ENCODE measurements around the gene RARS1.

The RARS1 gene

DNA sequence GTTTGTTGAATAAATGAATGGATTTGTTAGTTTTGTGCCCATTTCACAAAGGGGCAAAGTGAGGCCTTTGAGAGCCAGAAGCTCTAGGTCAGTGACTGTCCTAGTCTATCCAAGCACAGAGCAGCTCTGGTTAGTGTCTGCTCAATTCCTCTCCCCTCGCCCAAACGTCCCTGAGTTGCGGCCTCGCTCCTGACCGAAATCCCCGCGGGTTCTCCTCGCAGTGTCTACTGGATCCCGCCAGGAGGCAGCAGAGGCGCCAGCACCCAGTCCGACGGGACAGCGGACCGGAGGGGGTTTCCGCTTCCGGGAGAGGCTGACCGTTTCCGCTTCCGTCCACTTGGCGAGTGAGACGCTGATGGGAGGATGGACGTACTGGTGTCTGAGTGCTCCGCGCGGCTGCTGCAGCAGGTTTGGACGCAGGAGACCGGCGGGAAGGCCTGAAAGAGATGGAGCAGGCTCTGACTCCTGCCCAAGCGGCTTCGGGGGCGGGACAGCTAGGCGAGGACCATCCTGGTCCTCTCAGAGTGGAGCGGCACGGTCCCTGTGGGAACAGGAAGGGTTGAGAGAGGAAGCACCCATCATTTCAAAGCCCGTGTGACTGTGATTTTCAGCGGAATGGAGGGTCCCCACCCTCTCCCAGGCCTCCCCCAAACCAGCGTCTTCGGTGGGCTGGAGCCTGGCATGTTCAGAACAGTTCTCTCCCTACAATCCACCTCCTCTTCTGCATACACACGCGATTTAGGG is at the start of gene RARS1:
Gene RARS1, plus strand, starts transcription at position 336 of the 744 bp plus-strand sequence. Its CDS starts 28 bp downstream, at position 364.
- DNase-seq (ENCODE audit: low read depth in 2 of 2): peak; percentile 81 to 83

DNA sequence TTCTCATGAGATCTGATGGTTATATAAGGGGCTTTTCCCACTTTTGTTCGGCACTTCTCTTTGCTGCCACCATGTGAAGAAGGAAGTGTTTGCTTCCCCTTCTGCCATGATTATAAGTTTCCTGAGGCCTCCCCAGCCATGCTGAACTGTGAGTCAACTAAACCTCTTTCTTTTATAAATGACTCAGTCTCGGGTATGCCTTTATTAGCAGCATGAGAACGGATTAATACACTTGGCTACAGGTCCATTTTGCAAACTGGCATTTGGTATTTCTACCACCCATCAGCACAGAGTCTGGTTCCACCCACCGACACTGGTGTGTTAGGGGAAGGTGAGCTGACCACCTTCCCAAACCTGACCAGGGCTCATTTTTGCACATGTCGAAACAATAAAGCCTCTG is 47.9 kb upstream of the RARS1 start:
- no peak for DNase-seq (ENCODE audit: low read depth in 2 of 2)

DNA sequence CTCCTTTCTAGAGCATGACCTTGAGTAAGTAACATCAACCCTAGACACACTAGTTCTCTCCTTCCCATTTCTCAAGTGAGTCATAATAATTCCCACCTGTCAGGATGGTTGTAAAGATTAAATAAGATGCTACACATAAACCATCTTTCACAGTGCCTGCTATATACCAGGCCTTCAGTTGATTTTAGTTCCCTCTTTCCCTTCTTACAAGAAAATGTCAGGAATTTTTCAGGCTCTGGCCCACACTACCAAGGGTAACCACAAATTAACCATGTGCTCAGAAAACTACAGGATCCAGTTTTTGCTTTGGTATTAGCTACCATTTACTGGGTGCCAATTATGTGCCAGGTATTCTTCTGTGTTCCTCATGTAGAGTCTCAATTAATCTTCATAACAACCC is 42.7 kb upstream of the RARS1 start:
- peak; percentile 16 to 19 for DNase-seq (ENCODE audit: low read depth in 2 of 2)

DNA sequence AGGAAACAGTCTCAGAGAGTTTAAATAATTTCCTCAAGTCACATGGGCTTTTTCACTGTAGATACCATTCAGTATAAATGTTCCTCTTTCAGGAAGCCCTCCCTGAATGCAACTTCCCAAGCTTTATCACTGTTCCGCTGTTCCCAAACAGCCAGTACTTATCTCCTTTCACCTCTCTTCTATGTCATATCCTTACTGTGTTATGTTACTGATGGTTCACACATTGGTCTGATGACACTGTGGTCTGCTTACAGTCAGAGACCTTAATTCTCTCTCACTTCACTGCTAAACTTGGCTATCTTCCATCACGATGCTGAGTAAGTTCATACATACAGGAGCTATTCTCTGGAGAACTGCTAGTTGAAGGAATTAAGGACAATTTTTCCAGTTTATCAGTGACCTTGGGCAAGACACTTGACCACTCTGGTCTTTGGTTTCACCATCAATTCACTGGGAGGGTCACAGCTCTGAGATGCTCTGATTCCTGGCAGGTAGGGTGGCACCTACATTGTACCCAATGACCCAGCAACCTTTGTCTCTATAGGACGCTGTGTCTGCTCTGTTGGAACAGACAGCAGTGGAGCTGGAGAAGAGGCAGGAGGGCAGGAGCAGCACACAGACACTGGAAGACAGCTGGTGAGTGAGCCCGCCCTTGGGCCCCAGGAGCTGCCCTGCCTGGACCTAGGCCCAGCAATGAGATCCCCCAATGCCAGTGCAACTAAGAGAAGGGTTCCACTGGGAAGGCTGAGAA is 42.1 kb upstream of the RARS1 start:
- no peak for DNase-seq (ENCODE audit: low read depth in 2 of 2)

DNA sequence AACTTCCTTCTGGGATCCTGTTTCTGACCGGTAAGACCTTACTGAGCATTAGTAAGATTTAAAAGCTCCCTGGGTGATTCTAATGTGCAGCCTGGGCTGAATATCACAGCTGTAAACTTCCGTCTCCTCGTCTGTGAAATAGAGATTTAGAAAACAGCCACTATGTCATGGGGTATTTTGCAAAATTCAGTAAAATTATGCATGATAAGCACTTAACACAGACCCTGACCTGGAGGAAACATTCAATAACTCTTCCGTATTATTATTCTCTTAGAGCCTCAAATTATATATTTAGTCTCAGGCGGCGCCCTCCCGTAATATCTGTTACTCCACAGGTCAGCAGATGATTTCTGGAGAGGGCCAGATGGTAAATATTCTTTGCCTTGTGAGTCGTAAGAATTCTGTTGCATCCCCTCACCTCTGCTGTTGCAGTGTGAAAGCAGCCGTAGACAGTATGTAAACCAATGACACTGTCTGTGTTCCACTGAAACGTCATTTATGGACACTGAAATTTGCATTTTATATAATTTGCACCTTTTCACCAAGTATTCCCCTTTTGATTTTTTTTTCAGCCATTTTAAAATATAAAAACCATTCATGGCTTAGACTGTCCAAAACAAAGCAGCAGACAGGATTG is 39.2 kb upstream of the RARS1 start:
- no peak for DNase-seq (ENCODE audit: low read depth in 2 of 2)

DNA sequence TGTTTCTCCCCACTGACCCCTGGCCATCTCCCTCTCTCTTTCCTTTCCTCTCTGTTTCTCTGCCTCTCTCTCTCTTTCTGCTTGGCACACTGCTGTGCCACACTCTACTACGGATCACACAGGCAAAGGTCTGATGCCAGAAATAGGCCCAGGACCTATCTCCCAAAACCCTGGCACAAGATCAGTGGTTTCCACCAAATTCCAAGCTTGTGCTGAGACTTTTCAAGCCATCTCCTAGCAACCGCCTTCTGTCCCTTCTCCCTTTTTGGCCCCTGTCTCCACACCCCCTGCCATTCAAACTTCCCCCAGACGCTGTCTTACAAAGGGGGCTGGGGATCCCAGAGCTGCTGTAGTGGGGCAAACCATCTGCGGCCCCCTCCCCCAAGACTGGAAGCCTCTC is 38.5 kb upstream of the RARS1 start:
- DNase-seq (ENCODE audit: low read depth in 2 of 2): no peak

DNA sequence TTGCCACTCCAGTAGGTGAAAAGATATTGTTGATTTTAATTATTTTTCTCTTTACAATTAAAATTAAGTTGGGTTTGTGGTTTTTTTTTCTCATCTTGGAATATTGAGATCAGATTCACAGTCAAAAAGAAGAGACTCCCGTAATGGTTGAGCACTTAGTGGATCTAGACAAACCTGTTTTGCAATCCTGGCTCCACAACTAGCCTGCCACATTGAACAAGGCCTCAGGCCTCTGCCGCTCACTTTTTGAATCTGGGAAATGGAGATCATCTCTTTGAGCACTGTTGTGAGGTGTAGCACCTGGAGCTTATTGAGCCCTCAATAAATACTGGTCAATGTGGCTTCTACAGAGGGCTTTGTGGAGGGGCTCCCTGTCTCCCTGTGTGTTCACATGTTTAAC is 37.1 kb upstream of the RARS1 start:
- no peak for DNase-seq (ENCODE audit: low read depth in 2 of 2)

DNA sequence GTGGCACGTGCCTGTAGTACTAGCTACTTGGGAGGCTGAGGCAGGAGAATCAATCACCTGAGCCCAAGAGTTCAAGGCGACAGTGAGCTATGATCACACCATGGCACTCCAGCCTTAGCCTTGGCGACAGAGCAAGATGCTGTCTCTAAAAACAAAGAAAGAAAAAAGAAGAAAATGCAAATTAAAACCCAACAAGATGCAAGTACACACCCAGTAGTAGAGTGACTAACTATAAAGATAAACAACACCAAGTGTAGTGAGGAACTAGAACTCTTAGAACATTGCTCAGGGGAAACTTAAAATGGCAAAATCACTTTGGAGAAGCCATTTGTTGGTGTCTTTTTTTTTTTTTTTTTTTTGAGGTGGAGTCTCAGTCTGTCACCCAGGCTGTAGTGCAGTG is 34.7 kb upstream of the RARS1 start:
- no peak for DNase-seq (ENCODE audit: low read depth in 2 of 2)

DNA sequence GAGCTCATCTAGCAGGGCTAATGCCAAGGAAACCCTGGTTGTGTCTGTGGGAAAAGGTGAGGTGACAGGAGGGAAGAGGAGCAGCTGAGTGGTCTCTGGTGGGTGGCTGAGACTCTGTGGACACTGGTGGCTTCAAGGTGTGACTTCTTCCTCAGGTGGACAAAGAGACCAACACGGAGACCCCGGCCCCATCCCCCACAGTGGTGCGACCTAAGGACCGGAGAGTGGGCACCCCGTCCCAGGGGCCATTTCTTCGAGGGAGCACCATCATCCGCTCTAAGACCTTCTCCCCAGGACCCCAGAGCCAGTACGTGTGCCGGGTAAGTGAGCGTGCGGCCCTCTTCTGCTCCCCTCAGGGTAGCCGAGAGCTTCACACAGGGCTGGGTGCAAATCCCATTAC is 31.1 kb upstream of the RARS1 start:
- no peak for DNase-seq (ENCODE audit: low read depth in 2 of 2)

DNA sequence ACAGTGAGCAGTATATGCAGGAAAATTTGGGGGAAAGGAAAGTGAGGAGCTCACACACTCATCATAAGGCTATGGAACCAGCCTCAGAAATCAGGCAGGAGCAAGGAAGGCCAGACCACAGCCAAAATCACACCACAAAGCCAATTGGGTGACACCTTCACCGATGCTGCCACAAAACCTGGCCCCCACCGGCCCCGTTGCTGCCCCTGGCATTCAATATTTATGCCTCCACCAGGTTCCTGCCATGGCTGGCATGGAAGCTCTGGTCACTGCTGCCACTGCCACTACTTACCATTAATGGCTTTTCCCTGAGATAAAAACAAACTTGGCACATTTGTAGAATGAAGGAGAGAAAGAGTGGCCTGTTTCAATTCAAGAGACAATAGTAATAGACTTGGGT is 28.7 kb upstream of the RARS1 start:
- no peak for DNase-seq (ENCODE audit: low read depth in 2 of 2)

DNA sequence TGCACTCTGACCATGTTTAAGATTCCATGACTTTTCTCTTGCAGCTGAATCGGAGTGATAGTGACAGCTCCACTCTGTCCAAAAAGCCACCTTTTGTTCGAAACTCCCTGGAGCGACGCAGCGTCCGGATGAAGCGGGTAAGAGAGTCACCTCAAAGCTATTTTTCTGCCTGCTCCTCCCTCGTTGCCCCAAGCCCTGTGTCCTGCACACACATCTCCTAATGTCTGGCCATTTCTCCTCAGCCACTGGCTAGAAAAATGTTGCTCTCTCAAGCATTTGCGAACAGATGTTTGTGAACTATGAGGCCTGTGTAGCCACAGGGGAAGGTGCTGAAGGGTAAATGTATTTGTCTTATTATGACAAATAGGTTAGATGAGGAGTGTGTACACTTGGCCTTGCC is 25.7 kb upstream of the RARS1 start:
- DNase-seq (ENCODE audit: low read depth in 2 of 2): no peak

DNA sequence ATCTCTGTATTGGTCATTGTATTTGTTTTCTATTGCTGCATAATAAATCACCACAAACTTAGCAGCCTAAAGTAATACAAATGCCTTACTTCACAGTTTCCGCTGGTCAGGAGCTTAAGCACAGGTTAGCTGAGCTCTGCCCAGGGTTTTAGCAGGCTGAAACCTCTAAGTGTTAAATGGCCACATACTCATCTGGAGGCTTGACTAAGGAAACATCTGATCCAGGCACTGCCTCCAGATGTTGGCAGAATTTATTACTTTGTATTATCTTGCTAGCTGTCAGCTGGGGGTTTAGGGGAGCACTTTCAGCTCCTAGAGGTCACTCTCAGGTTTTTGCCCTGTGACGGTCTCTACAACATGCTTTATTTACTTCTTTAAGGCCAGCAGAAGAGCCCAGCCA is 23.2 kb upstream of the RARS1 start:
- no peak for DNase-seq (ENCODE audit: low read depth in 2 of 2)

DNA sequence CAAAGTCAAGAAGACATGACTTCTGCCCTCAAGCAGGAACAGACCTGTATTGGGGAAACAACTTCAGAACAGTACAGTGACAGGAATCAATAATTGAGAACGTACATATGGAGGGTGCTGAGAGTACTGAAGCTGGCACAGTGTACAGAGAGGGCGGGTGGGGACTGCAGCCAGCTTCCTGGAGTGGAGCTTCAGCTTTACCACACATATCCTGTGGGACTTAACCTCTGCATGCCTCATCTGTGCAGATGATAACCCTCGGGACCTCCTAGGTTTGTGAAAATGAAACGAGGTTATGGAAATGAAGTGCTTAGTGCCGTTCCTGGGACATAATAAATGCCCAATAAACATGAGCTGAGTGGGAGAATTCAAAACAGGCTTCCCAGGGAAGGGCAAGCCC is 22.1 kb upstream of the RARS1 start:
- no peak for DNase-seq (ENCODE audit: low read depth in 2 of 2)

DNA sequence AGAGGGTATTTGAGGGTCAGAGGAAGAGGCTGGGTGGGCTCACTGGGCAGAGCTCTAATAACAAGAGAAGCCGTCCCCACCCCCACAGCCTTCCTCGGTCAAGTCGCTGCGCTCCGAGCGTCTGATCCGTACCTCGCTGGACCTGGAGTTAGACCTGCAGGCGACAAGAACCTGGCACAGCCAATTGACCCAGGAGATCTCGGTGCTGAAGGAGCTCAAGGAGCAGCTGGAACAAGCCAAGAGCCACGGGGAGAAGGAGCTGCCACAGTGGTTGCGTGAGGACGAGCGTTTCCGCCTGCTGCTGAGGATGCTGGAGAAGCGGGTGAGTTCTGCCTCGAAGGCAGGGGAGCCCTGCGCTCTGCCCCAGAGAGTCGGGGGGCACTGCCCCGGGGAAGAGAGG is 21.6 kb upstream of the RARS1 start:
- no peak for DNase-seq (ENCODE audit: low read depth in 2 of 2)

DNA sequence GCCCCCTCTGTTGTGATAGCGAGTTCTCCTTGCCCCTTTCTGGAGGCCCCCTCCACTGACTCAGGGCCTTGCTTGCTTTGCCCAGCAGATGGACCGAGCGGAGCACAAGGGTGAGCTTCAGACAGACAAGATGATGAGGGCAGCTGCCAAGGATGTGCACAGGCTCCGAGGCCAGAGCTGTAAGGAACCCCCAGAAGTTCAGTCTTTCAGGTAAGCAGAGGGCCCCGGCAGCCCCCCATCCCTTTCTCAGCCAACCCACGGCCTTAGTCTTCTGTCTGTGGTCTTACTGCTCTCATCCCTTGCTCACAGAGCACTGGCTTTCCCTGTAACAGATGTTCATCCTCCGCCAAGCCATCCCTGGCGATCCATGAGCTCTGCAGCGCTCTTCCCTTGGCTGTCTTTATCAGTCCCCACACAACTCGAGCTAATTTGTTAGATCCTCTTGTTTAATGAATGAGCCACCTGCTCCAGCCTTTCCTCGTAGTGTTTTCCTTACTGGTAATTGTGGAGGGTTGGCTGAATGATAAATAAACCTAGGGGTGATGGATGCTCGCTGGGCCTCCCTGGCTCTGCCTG is 18.4 kb upstream of the RARS1 start:
- no peak for DNase-seq (ENCODE audit: low read depth in 2 of 2)

DNA sequence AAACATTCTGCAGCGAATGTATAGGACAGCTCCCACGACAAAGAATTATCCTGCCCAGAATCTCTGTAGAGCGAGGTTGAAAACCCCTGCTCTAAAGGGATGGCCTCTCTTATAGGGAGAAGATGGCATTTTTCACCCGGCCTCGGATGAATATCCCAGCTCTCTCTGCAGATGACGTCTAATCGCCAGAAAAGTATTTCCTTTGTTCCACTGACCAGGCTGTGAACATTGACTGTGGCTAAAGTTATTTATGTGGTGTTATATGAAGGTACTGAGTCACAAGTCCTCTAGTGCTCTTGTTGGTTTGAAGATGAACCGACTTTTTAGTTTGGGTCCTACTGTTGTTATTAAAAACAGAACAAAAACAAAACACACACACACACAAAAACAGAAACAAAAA is 17.4 kb upstream of the RARS1 start:
- DNase-seq (ENCODE audit: low read depth in 2 of 2): peak; percentile 37 to 48

DNA sequence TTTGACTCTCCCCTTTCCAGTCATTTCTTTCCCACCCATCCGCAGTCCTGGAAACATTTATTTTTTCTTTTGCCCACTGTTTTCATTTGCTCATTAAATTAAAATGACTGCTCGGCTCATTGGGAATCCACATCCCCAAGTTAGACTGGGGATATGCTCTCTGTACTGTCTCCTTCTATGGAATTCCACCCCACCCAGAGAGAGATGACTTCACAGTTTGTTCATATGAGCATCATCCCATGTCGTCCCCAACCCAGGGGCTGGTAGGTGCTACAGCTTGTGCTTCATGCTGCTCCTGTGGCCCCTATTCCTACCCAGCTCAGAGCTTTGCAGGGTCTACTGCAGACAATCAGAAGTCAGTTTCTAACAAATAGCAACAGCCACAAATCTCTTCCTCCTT is 16.5 kb upstream of the RARS1 start:
- DNase-seq (ENCODE audit: low read depth in 2 of 2): no peak

DNA sequence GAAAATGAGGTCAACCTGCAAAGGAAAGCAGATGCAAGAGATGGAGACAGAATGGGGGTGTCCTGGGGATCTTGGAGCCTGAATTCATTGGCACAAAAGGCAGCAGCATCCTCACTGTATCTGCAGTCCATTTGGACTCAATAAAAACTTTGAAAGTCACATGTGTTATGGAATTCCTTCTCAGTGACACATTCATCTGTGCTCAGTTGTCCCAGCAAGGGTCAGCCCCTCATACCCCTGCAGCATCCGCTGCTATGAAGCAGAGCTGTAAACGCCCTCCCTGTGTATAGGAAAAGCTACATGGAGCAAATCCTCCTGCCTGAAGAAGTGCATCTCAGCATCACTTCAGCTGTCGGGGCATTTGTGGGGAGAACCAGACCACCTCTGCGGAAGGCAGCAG is 14.5 kb upstream of the RARS1 start:
- peak; percentile 55 to 56 for DNase-seq (ENCODE audit: low read depth in 2 of 2)

DNA sequence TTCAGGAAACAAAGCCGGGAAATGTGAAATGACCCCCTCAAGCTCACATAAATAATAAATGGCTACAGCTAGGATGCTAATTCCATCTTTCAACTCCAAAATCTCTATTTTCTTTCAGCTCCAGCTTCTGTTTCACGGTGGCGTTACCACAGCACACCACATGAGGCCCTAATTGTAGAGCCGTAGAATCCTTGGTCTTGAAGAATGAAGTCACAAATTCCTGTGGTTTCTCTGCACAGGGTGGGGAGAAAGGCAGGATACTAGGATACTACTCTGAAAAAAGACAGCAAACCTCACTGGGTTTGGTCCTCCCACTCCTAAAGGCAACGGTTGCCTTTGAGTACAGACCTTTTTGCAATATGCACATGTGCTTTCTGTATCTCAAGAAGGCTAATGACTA is 13.9 kb upstream of the RARS1 start:
- peak; percentile 95 for DNase-seq (ENCODE audit: low read depth in 2 of 2)

DNA sequence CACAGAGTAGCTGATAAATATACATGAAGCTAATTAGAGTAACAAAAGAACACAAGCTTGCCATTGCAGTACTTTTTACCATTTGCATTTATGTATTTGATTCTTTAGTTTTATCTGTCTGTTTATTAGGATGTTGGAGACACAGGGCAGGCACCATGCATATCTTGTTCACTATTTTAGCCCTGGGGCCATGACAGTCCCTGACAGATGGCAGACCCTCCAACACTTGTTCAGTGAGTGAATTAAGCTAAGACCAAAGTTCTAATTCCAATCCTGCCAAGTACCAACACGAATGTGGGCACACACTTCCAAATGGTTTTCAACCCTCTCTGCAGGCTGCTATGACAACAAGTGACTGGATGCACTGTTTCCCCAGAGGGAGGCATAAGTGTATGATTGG is 12.0 kb upstream of the RARS1 start:
- no peak for DNase-seq (ENCODE audit: low read depth in 2 of 2)

DNA sequence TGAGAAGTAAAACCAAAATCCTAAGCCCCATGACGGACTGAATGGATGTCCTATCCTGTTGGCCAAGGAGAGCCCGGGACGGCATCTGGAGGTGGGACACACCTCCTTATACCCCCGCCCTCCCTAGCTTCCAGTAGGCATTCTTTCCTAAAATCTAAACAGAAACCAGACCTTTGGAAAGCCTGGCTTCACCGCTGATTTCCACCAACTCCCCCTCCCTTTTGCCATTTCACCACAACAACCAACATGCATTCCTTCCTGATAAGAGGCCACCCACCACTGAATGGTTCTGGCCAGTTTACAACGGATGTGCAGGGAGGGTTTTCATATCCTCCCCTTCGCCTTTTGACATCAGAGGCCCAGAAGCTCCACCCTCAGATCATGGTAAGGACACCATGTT is 9.2 kb upstream of the RARS1 start:
- DNase-seq (ENCODE audit: low read depth in 2 of 2): peak; percentile 61 to 64

DNA sequence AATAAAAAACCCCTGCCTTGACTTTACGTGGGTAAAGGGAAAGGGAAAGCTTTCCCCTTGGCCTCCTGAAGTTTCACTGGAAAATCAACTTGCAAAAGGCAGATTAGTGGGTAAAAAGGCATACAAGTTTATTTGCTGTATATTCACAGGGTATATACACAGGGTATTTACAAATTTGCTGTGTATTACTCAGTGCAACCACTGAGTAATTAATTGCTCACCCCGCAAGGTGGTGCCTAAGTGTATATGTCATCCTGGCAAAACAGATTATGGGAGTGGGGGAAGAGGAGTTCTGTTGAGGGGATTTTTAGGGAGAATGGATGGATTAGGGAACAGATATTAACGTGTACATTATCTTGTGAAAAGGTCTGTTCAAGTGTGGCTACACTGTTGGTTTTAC is 7.1 kb upstream of the RARS1 start:
- no peak for DNase-seq (ENCODE audit: low read depth in 2 of 2)

DNA sequence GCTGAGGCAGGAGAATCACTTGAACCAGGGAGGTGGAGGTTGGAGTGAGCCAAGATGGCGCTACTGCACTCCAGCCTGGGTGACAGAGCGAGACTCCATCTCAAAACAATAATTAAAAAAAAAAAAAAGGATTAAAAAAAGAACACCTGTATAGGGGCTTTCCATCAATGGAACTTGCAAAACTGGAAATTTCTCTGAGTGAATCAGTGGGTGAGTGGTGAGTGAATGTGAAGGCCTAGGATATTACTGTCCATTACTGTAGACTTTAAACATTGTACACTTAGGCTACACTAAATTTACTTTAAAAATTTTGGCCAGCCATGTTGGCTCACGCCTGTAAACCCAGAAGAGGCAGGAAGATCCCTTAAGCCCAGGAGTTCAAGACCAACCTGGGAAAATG is 5.7 kb upstream of the RARS1 start:
- no peak for DNase-seq (ENCODE audit: low read depth in 2 of 2)
